Activated CD8-positive, alpha-beta memory T cell treated with anti-CD3 and anti-CD28 coated beads, Interleukin-2, amount 50 U/mL, for 24 hours (primary cell): ENCODE results near the gene GALM.
"Not testable (repeated sequence)": the region's sequence is repeated elsewhere in the genome, so short reads cannot be mapped to it uniquely, and the experiment has no call there.

ENCODE experiments used
- DNase-seq: peaks from one replicate; pipeline ENCODE4 v3.0.0-alpha.2; 2020; ENCODE audit errors: extremely low read depth

Gene GALM

DNA sequence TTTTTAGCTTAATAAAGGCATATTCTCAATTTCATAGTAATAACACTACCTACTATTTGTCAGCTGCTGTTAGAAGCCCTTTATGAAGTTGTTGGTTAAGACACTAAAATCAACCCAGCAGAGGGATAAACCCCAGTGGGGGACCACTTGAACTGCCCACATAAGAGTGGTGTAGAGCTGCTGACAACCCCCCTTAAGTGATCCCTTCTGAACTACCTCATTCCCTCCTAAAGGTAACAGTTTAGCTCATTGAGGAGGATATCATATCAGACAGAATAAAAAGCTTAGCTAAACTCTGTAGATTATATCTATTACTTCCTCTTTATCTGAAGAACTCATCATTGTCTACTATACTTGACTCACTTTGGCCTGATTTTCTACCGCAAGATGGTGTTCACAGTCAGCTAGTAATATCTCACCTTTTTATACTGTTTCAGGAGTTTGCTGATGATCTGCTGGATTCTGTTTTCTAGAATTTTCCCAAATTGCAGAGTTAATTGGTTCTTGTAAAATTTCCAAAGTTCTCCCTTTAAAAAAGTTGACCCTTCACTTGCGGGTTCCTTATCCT, 16.2 kb downstream of the GALM start:
- no peak for DNase-seq

DNA sequence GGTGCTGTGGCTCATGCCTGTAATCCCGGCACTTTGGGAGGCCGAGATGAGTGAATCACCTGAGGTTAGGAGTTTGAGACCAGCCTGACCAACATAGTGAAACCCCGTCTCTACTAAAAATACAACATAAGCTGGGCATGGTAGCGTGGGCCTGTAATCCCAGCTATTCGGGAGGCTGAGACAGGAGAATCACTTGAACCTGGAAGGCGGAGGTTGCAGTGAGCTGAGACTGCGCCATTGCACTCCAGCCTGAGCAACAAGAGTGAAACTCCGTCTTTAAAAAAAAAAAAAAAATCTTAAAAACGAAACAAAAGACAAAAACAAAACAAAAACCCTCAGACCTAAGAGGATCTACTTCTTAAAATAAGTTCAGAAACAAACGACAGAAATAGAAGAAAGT, 16.7 kb downstream of the GALM start:
- DNase-seq: not testable (repeated sequence)

- no peak for DNase-seq
Measured at GRCh38 chr2:38683766-38684165, 17.9 kb downstream of the GALM start.

DNA sequence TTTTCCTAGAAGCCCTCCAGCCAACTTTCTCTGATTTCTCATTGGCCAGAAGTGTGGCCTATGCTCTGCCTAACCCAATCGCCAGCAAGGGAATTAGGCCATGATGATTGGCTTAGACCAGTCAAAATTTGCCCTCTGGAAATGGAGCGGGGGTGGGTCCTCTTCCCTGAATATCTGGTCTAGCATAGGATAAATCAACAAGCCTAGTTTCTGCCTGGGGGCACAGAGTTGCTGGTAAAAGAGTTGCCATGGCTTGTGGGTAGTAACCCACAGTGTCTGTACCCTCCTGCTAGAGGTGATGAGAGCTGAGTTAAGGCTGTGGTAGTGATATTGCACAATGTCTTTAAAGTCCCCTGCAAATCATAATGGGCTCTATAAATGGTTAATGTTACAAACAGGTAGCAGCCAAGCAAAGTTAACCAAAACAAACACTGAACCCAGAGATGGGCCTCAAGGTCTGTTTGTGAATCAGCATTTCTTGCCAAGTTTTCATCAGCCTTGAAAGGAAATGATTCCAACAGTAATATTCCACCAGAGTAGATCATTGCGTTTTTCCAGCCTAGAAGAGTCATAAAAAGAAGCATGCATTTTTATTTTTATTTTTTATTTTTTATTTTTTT, 19.3 kb downstream of the GALM start:
- no peak for DNase-seq

- no peak for DNase-seq
Measured at GRCh38 chr2:38690499-38691420, 24.8 kb downstream of the GALM start.

GRCh38 chr2:38691994-38692393, 26.1 kb downstream of the GALM start:
- DNase-seq: no peak

- no peak for DNase-seq
Measured at GRCh38 chr2:38692636-38693318, 26.9 kb downstream of the GALM start.

- DNase-seq: no peak
Measured at GRCh38 chr2:38697116-38697840, 31.4 kb downstream of the GALM start.

DNA sequence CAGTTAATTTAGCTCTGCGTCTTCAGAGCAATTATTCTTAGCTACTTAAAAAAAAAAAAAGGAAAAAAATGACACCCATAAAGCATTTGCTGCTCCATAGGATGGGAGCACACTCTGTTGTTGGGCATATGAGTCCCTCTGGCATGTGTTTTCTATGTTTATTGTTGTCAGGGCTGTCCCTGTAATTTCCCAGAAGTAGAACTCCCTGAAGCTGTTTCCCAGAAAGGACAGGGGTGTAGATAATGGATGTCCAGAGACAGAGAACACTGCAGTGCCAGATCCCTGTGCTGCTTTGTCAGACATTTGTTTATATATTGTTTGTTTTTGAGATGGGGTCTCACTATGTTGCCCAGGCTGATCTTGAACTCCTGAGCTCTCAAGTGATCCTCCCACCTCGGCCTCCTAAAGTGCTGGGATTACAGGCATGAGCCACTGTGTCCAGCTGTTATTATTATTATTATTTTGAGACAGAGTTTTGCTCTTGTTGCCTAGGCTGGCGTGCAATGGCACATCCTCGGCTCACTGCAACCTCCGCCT, 32.6 kb downstream of the GALM start:
- no peak for DNase-seq

- DNase-seq: no peak
Measured at GRCh38 chr2:38700113-38700785, 34.3 kb downstream of the GALM start.

DNA sequence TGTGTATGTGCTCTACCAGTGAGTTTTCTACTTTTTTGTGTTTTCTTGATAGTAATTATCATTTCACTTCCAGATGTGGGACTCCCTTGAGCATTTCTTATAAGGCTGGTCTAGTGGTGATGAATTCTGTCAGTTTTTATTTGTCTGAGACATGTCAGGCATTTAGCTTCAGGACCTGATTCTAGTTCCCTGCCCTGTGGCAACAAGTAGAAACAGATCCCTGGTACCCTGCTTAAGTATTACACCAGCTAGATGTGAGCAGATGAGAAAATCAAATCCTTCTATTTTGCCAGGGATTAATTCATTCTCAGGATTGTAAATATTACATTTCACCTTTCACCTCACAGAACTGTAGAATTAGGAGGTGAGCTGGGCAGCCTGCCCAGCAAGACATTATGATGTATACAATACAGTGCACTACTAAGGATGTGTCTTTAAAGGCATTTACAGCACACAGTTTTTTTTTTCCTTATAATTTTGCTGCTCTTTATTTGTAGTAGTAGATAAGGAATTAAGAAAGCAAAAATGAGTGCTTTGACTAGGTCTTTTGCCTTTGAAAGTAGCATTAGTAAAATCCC, 35.1 kb downstream of the GALM start:
- no peak for DNase-seq

- DNase-seq: no peak
Measured at GRCh38 chr2:38701542-38701941, 35.6 kb downstream of the GALM start.

DNA sequence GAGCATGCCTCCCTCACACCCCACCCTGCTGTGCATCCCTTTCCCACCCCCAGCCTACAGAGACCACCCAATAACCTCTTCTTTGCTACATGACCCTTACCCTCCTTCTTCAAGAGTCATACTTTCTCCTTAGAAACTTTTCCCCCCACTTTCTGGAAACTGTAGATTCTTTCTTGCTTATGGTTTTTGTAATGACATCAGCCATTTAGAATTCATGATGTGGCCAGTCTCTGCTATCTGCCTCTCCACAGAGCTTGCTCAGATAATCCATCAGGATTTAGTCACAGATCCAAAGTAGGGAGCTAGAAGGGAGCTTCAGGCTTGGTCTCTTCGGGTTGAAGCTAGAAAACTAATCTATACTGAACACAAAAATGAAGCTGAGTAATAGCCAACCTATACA, 36.5 kb downstream of the GALM start:
- no peak for DNase-seq

GRCh38 chr2:38703336-38703735, 37.4 kb downstream of the GALM start:
- DNase-seq: not testable (repeated sequence)

- no peak for DNase-seq
Measured at GRCh38 chr2:38704664-38705063, 38.8 kb downstream of the GALM start.

GRCh38 chr2:38706846-38707345, 41.0 kb downstream of the GALM start:
- DNase-seq: no peak

DNA sequence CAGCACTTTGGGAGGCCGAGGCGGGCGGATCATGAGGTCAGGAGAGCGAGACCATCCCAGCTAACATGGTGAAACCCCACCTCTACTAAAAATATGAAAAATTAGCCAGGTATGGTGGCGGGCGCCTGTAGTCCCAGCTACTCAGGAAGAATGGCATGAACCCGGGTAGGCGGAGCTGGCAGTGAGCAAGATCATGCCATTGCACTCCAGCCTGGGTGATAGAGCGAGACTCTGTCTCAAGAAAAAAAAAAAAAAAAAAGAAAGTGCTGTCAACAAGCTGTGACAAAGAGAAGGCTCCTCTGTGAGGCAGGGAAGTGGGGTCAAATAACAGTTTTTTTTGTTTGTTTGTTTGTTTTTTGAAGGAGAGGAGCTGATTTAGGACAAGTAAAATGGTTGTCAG, 42.6 kb downstream of the GALM start:
- DNase-seq: not testable (repeated sequence)

DNA sequence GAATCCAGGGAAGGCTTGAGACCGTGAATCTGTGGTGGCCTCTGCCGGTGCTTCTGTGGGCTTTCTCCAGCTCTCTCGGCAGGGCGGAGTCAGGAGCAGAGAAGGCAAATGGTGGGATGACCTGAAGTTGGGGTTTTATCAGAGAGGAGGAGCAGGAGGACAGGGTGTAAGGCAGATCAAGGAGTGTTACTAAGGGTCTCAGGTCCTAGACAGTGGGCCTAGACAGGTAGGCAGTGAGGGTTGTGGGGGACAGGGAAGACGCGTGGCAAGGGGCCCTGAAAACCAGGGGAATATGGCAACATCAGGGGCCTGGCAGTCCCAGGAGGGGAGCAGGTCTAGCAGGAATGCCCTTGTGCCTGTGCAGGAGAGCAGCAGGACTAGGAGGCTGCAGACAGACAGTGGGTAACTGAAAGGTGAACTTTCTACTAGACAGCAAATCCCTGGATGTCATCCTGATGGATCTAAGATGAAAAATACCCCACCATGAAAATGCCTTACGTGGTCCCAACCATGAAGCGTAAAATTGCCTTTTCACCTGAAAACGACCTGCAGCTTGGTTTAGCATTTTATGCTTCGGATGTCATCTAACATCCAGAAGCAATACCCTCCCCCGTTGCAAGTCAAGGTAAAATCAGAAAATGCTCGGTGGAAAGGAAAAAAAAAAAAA, 43.1 kb downstream of the GALM start:
- DNase-seq: no peak

- DNase-seq: no peak
Measured at GRCh38 chr2:38709567-38710194, 43.8 kb downstream of the GALM start.
